ENCODE data around the gene ATP8B3. TPM values are rescaled to one million over a fixed set of nuclear protein-coding genes. Genes with fewer than 3 reads are reported as not detected.

The ATP8B3 gene
- total and polyA plus RNA-seq, 7 donors = under 0.01 to 3.9 (median 0.68) TPM; not detected in 2

DNA sequence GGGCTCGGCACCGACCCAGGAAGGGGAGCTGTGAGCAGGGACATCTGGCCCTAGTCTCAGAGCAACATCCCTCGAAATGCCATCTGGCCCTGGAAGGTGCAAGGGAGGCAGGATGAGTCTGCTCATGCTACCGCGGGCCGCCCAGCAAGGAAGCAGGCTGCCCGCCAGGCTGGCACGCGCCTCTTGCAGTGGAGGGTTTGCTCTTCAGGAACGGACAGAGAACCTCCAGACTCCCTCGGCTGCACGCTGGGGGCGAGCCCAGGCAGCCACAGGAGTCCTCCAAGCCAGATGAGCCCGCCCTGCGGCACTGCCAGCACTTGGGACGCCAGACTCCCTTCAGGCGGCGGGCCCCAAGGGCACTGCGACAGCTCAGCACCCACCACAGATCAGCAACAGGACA, 10.1 kb upstream of the ATP8B3 start:
- Histone ChIP-seq H3K4me1 (peaks cover 0 to 16% (median 15%) of the 10 kb centered on the region in 4 donors), H3K36me3 (peaks cover 42 to 90% (median 58%) of the 10 kb centered on the region in 4 donors), H3K27ac (no peak overlapping the region), H3K27me3 (no peaks in the 10 kb centered on the region), H3K4me3 (no peak overlapping the region), H3K9me3 (no peaks in the 10 kb centered on the region)
- intact Hi-C loops (cut with DNase I) = no loop called here
- TF ChIP-seq POLR2AphosphoS5 (IDR thresholded peaks at IDR 0.05) = no peak
- TF ChIP-seq, protein P1, sequence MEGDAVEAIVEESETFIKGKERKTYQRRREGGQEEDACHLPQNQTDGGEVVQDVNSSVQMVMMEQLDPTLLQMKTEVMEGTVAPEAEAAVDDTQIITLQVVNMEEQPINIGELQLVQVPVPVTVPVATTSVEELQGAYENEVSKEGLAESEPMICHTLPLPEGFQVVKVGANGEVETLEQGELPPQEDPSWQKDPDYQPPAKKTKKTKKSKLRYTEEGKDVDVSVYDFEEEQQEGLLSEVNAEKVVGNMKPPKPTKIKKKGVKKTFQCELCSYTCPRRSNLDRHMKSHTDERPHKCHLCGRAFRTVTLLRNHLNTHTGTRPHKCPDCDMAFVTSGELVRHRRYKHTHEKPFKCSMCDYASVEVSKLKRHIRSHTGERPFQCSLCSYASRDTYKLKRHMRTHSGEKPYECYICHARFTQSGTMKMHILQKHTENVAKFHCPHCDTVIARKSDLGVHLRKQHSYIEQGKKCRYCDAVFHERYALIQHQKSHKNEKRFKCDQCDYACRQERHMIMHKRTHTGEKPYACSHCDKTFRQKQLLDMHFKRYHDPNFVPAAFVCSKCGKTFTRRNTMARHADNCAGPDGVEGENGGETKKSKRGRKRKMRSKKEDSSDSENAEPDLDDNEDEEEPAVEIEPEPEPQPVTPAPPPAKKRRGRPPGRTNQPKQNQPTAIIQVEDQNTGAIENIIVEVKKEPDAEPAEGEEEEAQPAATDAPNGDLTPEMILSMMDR (IDR thresholded peaks at IDR 0.05) = no peak
- no peak for TF ChIP-seq EP300 (IDR thresholded peaks at IDR 0.05)
- TF ChIP-seq POLR2A (IDR thresholded peaks at IDR 0.05) = no peak
- no peak for DNase-seq
- 92 to 94% methylated on average over 19 of the region's 19 CpGs for WGBS, 2 donors

- Histone ChIP-seq H3K9me3 (no peaks in the 10 kb centered on the region), H3K27ac (no peak overlapping the region), H3K4me3 (no peak overlapping the region), H3K36me3 (peaks cover 53 to 93% (median 76%) of the 10 kb centered on the region in 4 donors), H3K4me1 (no peaks in the 10 kb centered on the region), H3K27me3 (no peaks in the 10 kb centered on the region)
- intact Hi-C loops (cut with DNase I) = no loop called here
- TF ChIP-seq, protein P1 (IDR thresholded peaks at IDR 0.05) = no peak
- no peak for TF ChIP-seq EP300 (IDR thresholded peaks at IDR 0.05)
- TF ChIP-seq POLR2A (IDR thresholded peaks at IDR 0.05) = no peak
- no peak for TF ChIP-seq POLR2AphosphoS5 (IDR thresholded peaks at IDR 0.05)
- 91 to 92% methylated on average over 43 of the region's 43 CpGs for WGBS, 2 donors
- DNase-seq = no peak
These were observed 7.5 kb upstream of the ATP8B3 start for GRCh38 chr19:1819341-1820255.

- DNase-seq = no peak
- no peak overlapping the region for H3K4me3 ChIP-seq
- no peak overlapping the region for H3K27ac ChIP-seq
- H3K27me3 ChIP-seq = no peaks in the 10 kb centered on the region
- H3K9me3 ChIP-seq = no peaks in the 10 kb centered on the region
- no peak for TF ChIP-seq POLR2AphosphoS5 (IDR thresholded peaks at IDR 0.05)
- TF ChIP-seq EP300 (IDR thresholded peaks at IDR 0.05) = no peak
- no peak for TF ChIP-seq POLR2A (IDR thresholded peaks at IDR 0.05)
- TF ChIP-seq, protein P1 (IDR thresholded peaks at IDR 0.05) = no peak
- WGBS, 2 donors = 93 to 94% methylated on average over 33 of the region's 33 CpGs
- peaks cover 52 to 84% (median 69%) of the 10 kb centered on the region in 4 donors for H3K36me3 ChIP-seq
- peaks cover 0 to 1% (median 0%) of the 10 kb centered on the region in 4 donors for H3K4me1 ChIP-seq
- intact Hi-C loops (cut with DNase I) = no loop called here
These were observed 6.6 kb upstream of the ATP8B3 start for GRCh38 chr19:1818549-1819195.

GRCh38 chr19:1817553-1818179, 5.6 kb upstream of the ATP8B3 start:
- 91 to 92% methylated on average over 25 of the region's 25 CpGs for WGBS, 2 donors
- no peak for DNase-seq
- Histone ChIP-seq H3K4me1 (peaks cover 0 to 11% (median 9%) of the 10 kb centered on the region in 4 donors), H3K9me3 (no peaks in the 10 kb centered on the region), H3K27ac (no peak overlapping the region), H3K27me3 (no peaks in the 10 kb centered on the region), H3K36me3 (peaks cover 44 to 75% (median 62%) of the 10 kb centered on the region in 4 donors), H3K4me3 (no peak overlapping the region)
- no peak for TF ChIP-seq POLR2A (IDR thresholded peaks at IDR 0.05)
- intact Hi-C loops (cut with DNase I) = no loop called here

Data from sigmoid colon (tissue), 7 donors.